ENCODE data around the gene ZSWIM1. TPM values are rescaled to one million over a fixed set of nuclear protein-coding genes. Genes with fewer than 3 reads are reported as not detected.

Gene ZSWIM1
- total RNA-seq, 1 experiment from 2014 or later: 13.0 TPM

- ChIA-PET POLR2A (no interaction called here), RAD21 (ENCODE audit: low non-redundant PET in 1 of 2, low total read pairs in 2 of 2, uncharacterized antibody in 2 of 2, unreplicated experiment in 2 of 2) (no interaction called here), CTCF (no interaction called here)
- no TSS peak for BruUV-seq (replicated peaks)
- Histone ChIP-seq H4K20me1 (ENCODE audit: insufficient read depth) (no peaks in the 10 kb centered on the region), H3K4me1 (ENCODE audit: control insufficient read depth in 1 of 2, insufficient read depth in 2 of 2, low read length in 2 of 2) (peaks cover 26 to 35% of the 10 kb centered on the region in 2 experiments), H3K27ac (ENCODE audit: low read depth, low read length) (peak overlapping the region; percentile 68; the same call in 1 of the 2 replicates), H3K9me2 (ENCODE audit: insufficient read depth) (no peaks in the 10 kb centered on the region), H2AFZ (ENCODE audit: low read depth, low read length, poor library complexity, severe bottlenecking) (no peak overlapping the region), H3K27me3 (ENCODE audit: insufficient read depth, low read length) (no peaks in the 10 kb centered on the region), H3K4me3 (replicated peaks in 1 of 2; ENCODE audit: low read depth in 1 of 2, low read length in 2 of 2) (peak overlapping the region in 1 of 2 experiments; percentile 74; a peak in 1 of 4 replicates), H3K79me2 (ENCODE audit: insufficient read depth, low read length) (no peaks in the 10 kb centered on the region), H3K9ac (ENCODE audit: low read length) (peak overlapping the region; percentile 66; the same call in 1 of the 2 replicates), H3K9me3 (ENCODE audit: control insufficient read depth in 1 of 2, insufficient read depth in 1 of 2, low read depth in 1 of 2, low read length in 2 of 2) (no peaks in the 10 kb centered on the region), H3K36me3 (ENCODE audit: control insufficient read depth in 1 of 2, insufficient read depth in 2 of 2, low read length in 2 of 2) (no peaks in the 10 kb centered on the region), H3K4me2 (ENCODE audit: low read length) (peak overlapping the region; percentile 90)
- intact Hi-C loops (cut with micrococcal nuclease): loop anchor here (10.0 kb wide), 1 partner anchor 102 kb away; the partner anchor contains the start of gene PCIF1
- ATAC-seq: no peak
- TF ChIP-seq, protein P1, sequence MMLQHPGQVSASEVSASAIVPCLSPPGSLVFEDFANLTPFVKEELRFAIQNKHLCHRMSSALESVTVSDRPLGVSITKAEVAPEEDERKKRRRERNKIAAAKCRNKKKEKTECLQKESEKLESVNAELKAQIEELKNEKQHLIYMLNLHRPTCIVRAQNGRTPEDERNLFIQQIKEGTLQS (IDR thresholded peaks at IDR 0.05): no peak
- TF ChIP-seq SIN3A (IDR thresholded peaks at IDR 0.05; ENCODE audit: low read depth) (no peak), POLR2AphosphoS5 (IDR thresholded peaks at IDR 0.05; ENCODE audit: low read depth, low read length) (no peak), ZBTB33 (IDR thresholded peaks at IDR 0.05; ENCODE audit: extremely low read depth, insufficient replicate concordance, low read length) (no peak), POLR2A (IDR thresholded peaks at IDR 0.05; ENCODE audit: borderline replicate concordance, extremely low read depth, insufficient read depth, insufficient read length) (no peak)
- DNase-seq (ENCODE audit: low read depth, low spot score): no peak
These were observed 48.4 kb upstream of the ZSWIM1 start for GRCh38 chr20:45832619-45833018.

Data from HCT116 (cell line).